ENCODE data around the gene MKLN1.
"Not testable (repeated sequence)": the region's sequence is repeated elsewhere in the genome, so short reads cannot be mapped to it uniquely, and the experiment has no call there.

The MKLN1 gene

DNA sequence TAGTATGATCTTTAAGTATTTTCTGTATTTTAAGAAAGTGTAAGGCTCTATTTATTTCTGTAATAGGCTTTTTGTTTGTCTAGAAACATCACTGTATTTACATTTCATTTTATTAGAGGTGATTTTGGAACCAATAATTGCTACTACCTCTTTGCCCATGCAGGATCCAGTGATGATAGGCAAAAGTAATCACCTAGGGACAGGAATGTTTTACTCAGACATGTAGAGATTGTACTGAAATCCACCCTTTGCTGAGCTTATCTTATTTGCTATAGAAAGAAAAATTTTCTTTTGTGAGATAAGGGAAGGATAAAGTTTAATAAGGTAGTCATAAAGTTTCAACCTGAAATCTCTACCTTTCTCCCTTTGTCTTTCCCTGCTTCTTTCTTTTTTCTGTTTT lies 73.5 kb downstream of the MKLN1 start:
- DNase-seq (ENCODE audit: low spot score): no peak

DNA sequence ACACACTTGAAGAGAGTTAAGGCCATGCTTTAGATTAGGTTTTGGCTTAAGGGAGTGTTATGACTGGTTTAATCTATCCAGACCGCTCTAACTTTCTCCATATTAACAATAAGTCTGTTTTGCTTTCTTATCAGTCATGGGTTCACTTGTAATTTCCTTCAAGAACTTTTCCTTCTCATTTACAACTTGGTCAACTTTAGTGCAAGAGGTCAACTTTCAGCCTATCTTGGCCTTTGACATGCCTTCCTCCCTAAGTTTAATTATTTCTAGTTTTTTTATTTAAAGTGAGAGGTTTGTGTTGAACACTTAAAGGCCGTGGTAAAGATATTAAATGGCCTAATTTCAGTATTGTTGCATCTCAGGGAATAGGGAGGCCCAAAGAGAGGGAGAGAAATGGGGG lies 75.6 kb downstream of the MKLN1 start:
- DNase-seq (ENCODE audit: low spot score): no peak

DNA sequence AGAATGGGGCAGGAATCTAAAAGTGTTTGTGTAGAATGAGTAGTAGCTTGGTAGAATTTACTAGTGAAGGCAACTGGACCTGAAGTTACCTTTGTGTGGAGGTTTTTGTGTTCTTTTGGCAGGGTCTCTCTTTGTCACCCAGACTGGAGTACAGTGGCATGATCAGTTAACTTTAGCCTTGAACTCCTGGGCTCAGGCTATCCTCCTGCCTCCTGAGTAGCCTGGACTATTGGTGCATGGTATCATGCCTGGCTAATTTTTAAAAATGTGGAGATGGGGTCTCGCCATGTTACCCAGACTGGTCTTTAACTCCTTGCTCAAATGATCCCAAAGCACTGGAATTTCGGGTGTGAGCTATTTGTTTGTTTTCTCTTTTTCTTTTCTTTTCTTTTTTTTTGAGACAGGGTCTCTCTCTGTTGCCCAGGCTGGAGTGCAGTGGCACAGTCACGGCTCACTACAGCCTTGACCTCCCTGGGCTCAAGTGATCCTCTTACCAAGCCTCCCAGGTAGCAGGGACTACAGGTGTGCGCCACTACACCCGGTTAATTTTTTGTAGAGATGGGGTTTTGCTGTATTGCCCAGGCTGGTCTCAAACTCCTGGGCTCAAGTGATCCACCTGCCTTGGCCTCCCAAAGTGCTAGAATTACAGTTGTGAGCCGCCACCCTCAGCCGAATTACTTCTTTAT lies 76.7 kb downstream of the MKLN1 start:
- no peak for DNase-seq (ENCODE audit: low spot score)

DNA sequence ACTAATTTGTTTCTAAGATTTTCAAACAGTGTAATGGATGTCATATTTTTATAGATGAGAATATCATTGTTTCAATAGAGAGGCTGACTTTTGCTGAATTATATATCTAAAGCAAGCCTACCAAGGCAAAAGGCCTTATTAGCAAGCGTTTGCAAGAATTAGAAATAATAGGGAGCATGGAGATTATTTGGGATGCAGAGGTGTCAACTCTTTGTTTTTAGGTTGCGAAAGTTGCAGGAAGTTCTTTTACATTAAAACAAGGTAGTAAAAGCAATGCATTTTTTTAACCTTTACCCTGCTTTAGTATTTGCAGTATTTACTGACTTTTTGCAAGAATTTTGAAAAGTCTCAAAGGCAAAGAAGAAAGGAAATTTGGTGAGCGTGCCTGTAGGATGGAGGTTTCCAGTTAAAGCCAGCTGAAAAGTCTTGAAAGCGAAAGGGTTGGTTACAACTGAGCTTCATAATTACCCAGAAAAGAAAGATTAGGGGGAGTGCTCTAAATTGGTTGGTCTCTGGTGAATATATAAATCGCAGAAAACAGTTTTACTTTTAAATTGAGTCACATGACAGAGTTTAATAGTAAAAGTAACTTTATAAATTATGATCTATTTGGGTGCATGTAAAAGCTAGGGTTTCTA lies 81.6 kb downstream of the MKLN1 start:
- DNase-seq (ENCODE audit: low spot score): no peak

GRCh38 chr7:131412031-131412430 lies 84.4 kb downstream of the MKLN1 start:
- DNase-seq (ENCODE audit: low spot score): no peak

GRCh38 chr7:131413711-131414110 lies 86.0 kb downstream of the MKLN1 start:
- DNase-seq (ENCODE audit: low spot score): no peak

GRCh38 chr7:131424219-131424822 lies 96.6 kb downstream of the MKLN1 start:
- DNase-seq (ENCODE audit: low spot score): no peak

DNA sequence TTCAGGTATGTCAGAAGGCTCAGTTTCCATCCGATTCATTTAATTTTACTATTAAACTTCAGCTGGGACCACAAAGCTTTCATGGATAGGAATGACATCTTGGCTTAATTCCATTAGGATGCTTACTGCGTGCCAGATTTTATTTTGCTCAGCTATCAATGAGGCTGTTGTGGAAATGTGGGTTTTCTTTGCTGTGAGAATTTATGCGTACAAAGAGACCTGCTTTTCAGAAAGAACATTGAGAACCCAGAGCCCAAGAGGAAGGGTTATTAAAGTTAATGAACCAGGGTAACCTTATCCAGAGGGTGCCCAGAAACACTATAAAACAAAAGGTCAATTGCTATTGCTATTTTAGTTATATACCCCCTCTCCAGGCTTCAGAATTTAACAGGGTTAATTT lies 98.3 kb downstream of the MKLN1 start:
- no peak for DNase-seq (ENCODE audit: low spot score)

GRCh38 chr7:131430826-131431225 lies 103.2 kb downstream of the MKLN1 start:
- not testable (repeated sequence) for DNase-seq (ENCODE audit: low spot score)

DNA sequence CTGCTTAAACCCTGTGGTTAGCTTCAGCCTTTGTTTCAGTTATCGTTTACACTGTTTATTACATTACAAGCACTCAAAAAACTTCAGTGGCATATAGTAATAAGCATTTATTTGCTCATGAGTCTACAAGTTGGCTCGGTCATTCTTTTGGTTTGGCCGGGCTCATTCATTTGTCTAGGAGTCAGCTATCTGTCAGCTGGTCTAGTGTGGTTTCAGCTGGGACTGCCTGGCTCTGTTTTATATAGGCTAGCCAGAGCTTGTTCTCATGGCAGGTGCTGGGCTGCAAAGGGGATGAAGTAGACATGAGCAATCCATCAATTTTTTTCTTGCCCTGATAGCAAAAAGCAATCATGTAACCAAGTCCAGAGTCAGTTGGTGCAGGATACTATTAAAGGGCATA lies 103.6 kb downstream of the MKLN1 start:
- no peak for DNase-seq (ENCODE audit: low spot score)

DNA sequence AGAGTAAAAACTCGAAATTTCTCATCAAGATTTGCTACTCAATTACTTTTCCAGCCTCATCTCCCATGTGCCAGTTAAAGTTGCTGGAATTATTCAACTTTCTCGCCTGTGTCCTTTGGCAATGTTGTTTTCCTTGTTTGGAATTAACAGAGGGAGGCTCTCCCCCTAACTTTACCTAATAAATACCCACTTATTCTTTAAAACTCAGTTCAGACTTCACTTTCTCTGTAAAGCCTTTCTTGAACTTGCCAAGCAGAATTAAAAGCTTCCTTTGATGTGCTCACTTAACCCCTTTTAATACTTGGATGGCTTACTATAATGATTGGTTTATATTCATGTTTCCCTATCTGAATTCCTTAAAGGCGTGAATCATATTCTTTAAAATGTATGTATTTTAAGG lies 104.1 kb downstream of the MKLN1 start:
- no peak for DNase-seq (ENCODE audit: low spot score)

GRCh38 chr7:131436384-131436783 lies 108.7 kb downstream of the MKLN1 start:
- DNase-seq (ENCODE audit: low spot score): no peak

DNA sequence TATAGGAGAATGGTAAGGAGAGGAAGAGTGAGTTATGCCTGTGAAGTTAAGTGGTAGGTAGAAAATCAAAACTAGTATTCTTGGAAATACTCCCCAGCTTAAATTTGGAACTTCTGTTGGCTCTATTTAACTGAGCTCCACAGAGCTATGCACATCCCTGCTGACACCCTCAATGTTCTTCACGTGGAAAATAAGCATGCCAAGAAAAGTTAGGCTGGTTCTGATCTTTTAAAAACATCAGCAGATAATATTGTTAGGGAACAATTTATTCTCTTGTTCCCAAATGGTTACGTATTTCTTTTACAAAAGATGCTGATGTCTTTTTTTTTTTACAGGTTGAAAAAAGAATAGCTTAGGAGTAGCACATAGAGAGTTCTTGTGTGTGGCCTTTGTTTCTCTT lies 111.3 kb downstream of the MKLN1 start:
- no peak for DNase-seq (ENCODE audit: low spot score)

- no peak for DNase-seq (ENCODE audit: low spot score)
Measured at GRCh38 chr7:131443496-131443895, 115.8 kb downstream of the MKLN1 start.

GRCh38 chr7:131444683-131445082 lies 117.0 kb downstream of the MKLN1 start:
- no peak for DNase-seq (ENCODE audit: low spot score)

- DNase-seq (ENCODE audit: low spot score): no peak
Measured at GRCh38 chr7:131449373-131449902, 121.8 kb downstream of the MKLN1 start.

DNA sequence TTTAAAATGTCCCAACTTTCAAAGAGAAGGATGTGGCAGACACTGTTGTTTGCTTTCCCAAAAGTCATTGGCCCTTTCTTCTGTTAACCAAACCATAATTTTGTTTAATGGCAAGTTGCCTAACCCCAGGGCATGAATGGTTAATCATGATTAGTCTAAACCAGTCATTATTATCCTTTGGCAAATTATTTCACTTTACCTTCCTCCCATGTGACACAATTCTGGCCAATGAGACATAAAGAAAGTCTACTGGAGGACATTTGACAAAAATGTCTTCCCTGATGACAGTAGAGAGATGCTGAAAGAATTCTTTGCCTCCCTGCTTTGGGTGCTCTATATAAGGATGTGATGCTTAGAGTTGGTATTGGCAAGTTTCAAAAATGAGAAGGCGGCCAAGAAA lies 126.8 kb downstream of the MKLN1 start:
- DNase-seq (ENCODE audit: low spot score): no peak

DNA sequence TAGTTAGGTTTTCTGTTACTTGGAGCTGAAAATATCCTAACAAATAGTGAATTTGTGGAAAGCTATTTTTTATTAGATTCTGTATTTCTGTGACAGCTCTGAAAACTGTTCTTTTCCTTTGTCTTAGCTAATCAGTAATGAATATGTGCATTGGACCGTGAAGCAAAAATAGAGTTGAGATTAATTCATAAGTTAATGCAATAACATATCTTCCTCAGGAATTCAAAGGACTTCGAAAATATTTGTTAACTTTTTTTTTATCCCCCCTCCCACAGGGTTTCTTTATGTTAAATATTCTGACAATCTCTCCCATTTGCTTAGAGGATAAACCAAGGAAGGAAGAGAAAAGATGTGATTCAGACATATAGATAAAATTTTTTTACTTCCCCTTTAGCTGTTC lies 127.3 kb downstream of the MKLN1 start:
- DNase-seq (ENCODE audit: low spot score): no peak

GRCh38 chr7:131455546-131455945 lies 127.9 kb downstream of the MKLN1 start:
- no peak for DNase-seq (ENCODE audit: low spot score)

GRCh38 chr7:131456338-131456737 lies 128.7 kb downstream of the MKLN1 start:
- DNase-seq (ENCODE audit: low spot score): no peak

DNA sequence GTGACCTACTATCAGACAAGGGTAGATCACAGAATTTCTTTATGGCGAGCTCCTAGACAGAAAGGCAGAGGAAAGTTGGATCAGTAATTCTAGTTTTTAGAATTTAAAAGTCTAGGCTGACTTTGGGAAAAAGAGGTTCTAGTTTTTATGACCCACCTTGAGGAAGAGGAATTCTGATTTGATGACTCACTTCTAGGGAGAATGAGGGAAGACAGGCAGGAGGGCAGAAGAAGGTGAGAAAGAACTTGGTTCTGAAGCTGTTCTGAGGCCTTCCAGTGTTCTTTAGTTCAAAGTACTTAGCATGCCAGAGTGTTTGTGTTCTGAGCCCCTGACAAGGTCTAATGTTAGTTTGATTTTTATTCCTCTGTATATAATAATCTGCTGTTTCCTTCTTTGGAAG lies 131.6 kb downstream of the MKLN1 start:
- no peak for DNase-seq (ENCODE audit: low spot score)

- DNase-seq (ENCODE audit: low spot score): no peak
Measured at GRCh38 chr7:131462059-131462458, 134.4 kb downstream of the MKLN1 start.

- not testable (repeated sequence) for DNase-seq (ENCODE audit: low spot score)
Measured at GRCh38 chr7:131462715-131463114, 135.0 kb downstream of the MKLN1 start.
